Measurements from ENCODE around the gene NPC1. TPM values are rescaled to one million over a fixed set of nuclear protein-coding genes. Genes with fewer than 3 reads are reported as not detected.
"Not testable (repeated sequence)": the region's sequence is repeated elsewhere in the genome, so short reads cannot be mapped to it uniquely, and the experiment has no call there.

The NPC1 gene
- total RNA-seq, 2 donors from 2014 or later: 39.6 to 49.3 TPM

- Mint-ChIP-seq H3K27ac (peak overlapping the region; percentile 95), H3K9me3 (no peaks in the 10 kb centered on the region), H3K27me3 (no peaks in the 10 kb centered on the region), H3K36me3 (ENCODE audit: low read depth) (peaks cover 64% of the 10 kb centered on the region), H3K4me3 (peak overlapping the region; percentile 76), H3K4me1 (peaks cover 28% of the 10 kb centered on the region)
- ATAC-seq (replicated peaks): peak; percentile 92
These were observed 12.5 kb downstream of the NPC1 start for GRCh38 chr18:23573626-23574431.

- H3K4me1 Mint-ChIP-seq: peaks cover 23% of the 10 kb centered on the region
- H3K27me3 Mint-ChIP-seq: no peaks in the 10 kb centered on the region
- H3K27ac Mint-ChIP-seq: peak overlapping the region; percentile 95
- H3K4me3 Mint-ChIP-seq: peak overlapping the region; percentile 76
- no peak for ATAC-seq (replicated peaks)
- H3K36me3 Mint-ChIP-seq (ENCODE audit: low read depth): peaks cover 72% of the 10 kb centered on the region
- no peaks in the 10 kb centered on the region for H3K9me3 Mint-ChIP-seq
These were observed 13.3 kb downstream of the NPC1 start for GRCh38 chr18:23573020-23573419.

GRCh38 chr18:23572570-23572969 lies 13.7 kb downstream of the NPC1 start:
- no peaks in the 10 kb centered on the region for H3K9me3 Mint-ChIP-seq
- H3K27ac Mint-ChIP-seq: peak overlapping the region; percentile 72
- no peak for ATAC-seq (replicated peaks)
- peaks cover 77% of the 10 kb centered on the region for H3K36me3 Mint-ChIP-seq (ENCODE audit: low read depth)
- H3K4me3 Mint-ChIP-seq: no peak overlapping the region
- H3K27me3 Mint-ChIP-seq: no peaks in the 10 kb centered on the region
- peaks cover 23% of the 10 kb centered on the region for H3K4me1 Mint-ChIP-seq

GRCh38 chr18:23572012-23572411 lies 14.3 kb downstream of the NPC1 start:
- peaks cover 82% of the 10 kb centered on the region for H3K36me3 Mint-ChIP-seq (ENCODE audit: low read depth)
- H3K27ac Mint-ChIP-seq: peak overlapping the region; percentile 72
- H3K4me1 Mint-ChIP-seq: peaks cover 23% of the 10 kb centered on the region
- H3K9me3 Mint-ChIP-seq: no peaks in the 10 kb centered on the region
- H3K4me3 Mint-ChIP-seq: no peak overlapping the region
- no peak for ATAC-seq (replicated peaks)
- no peaks in the 10 kb centered on the region for H3K27me3 Mint-ChIP-seq

GRCh38 chr18:23570912-23571504 lies 15.3 kb downstream of the NPC1 start:
- no peak for ATAC-seq (replicated peaks)

GRCh38 chr18:23569299-23570063 lies 16.8 kb downstream of the NPC1 start:
- Mint-ChIP-seq H3K4me3 (no peak overlapping the region), H3K36me3 (ENCODE audit: low read depth) (peaks cover 91% of the 10 kb centered on the region), H3K27ac (no peak overlapping the region), H3K27me3 (no peaks in the 10 kb centered on the region), H3K4me1 (peaks cover 15% of the 10 kb centered on the region), H3K9me3 (no peaks in the 10 kb centered on the region)
- ATAC-seq (replicated peaks): no peak

More at GRCh38 chr18:23570912-23571504, 15.3 kb downstream of the NPC1 start:
- Mint-ChIP-seq H3K27me3 (no peaks in the 10 kb centered on the region), H3K36me3 (ENCODE audit: low read depth) (peaks cover 84% of the 10 kb centered on the region), H3K4me1 (peaks cover 23% of the 10 kb centered on the region), H3K4me3 (no peak overlapping the region), H3K27ac (no peak overlapping the region), H3K9me3 (no peaks in the 10 kb centered on the region)

GRCh38 chr18:23568281-23569138 lies 17.8 kb downstream of the NPC1 start:
- no peak for ATAC-seq (replicated peaks)
- Mint-ChIP-seq H3K36me3 (ENCODE audit: low read depth) (peaks cover 90% of the 10 kb centered on the region), H3K27me3 (no peaks in the 10 kb centered on the region), H3K4me1 (peaks cover 10% of the 10 kb centered on the region), H3K9me3 (no peaks in the 10 kb centered on the region), H3K4me3 (no peak overlapping the region), H3K27ac (no peak overlapping the region)

GRCh38 chr18:23567671-23568070 lies 18.6 kb downstream of the NPC1 start:
- Mint-ChIP-seq H3K9me3 (no peaks in the 10 kb centered on the region), H3K27me3 (no peaks in the 10 kb centered on the region), H3K4me3 (no peak overlapping the region), H3K27ac (no peak overlapping the region), H3K4me1 (peaks cover 11% of the 10 kb centered on the region), H3K36me3 (ENCODE audit: low read depth) (peaks cover 95% of the 10 kb centered on the region)
- no peak for ATAC-seq (replicated peaks)

GRCh38 chr18:23565916-23566547 lies 20.3 kb downstream of the NPC1 start:
- H3K9me3 Mint-ChIP-seq: no peaks in the 10 kb centered on the region
- H3K4me1 Mint-ChIP-seq: peaks cover 5% of the 10 kb centered on the region
- ATAC-seq (replicated peaks): no peak
- peaks cover 98% of the 10 kb centered on the region for H3K36me3 Mint-ChIP-seq (ENCODE audit: low read depth)
- H3K4me3 Mint-ChIP-seq: no peak overlapping the region
- no peaks in the 10 kb centered on the region for H3K27me3 Mint-ChIP-seq
- H3K27ac Mint-ChIP-seq: no peak overlapping the region

- ATAC-seq (replicated peaks): peak; percentile 98
- H3K4me3 Mint-ChIP-seq: no peak overlapping the region
- peak overlapping the region; percentile 48 for H3K27ac Mint-ChIP-seq
- peaks cover 5% of the 10 kb centered on the region for H3K4me1 Mint-ChIP-seq
- H3K27me3 Mint-ChIP-seq: no peaks in the 10 kb centered on the region
- H3K36me3 Mint-ChIP-seq (ENCODE audit: low read depth): peaks cover 97% of the 10 kb centered on the region
- no peaks in the 10 kb centered on the region for H3K9me3 Mint-ChIP-seq
These were observed 22.8 kb downstream of the NPC1 start for GRCh38 chr18:23563377-23564043.

- no peak for ATAC-seq (replicated peaks)
- Mint-ChIP-seq H3K9me3 (no peaks in the 10 kb centered on the region), H3K4me1 (peaks cover 5% of the 10 kb centered on the region), H3K27ac (no peak overlapping the region), H3K27me3 (no peaks in the 10 kb centered on the region), H3K36me3 (ENCODE audit: low read depth) (peaks cover 97% of the 10 kb centered on the region), H3K4me3 (no peak overlapping the region)
These were observed 26.1 kb downstream of the NPC1 start for GRCh38 chr18:23560186-23560585.

- not testable (repeated sequence) for H3K4me3 Mint-ChIP-seq; H3K27me3 Mint-ChIP-seq; H3K9me3 Mint-ChIP-seq; ATAC-seq (replicated peaks); H3K4me1 Mint-ChIP-seq
- Mint-ChIP-seq H3K36me3 (ENCODE audit: low read depth) (peaks cover 99% of the 10 kb centered on the region), H3K27ac (peak overlapping the region; percentile 16)
These were observed 28.8 kb downstream of the NPC1 start for GRCh38 chr18:23557511-23557910.

- H3K36me3 Mint-ChIP-seq (ENCODE audit: low read depth): peaks cover 99% of the 10 kb centered on the region
- H3K4me1 Mint-ChIP-seq: peaks cover 5% of the 10 kb centered on the region
- H3K9me3 Mint-ChIP-seq: no peaks in the 10 kb centered on the region
- H3K27ac Mint-ChIP-seq: peak overlapping the region; percentile 36
- H3K27me3 Mint-ChIP-seq: no peaks in the 10 kb centered on the region
- no peak overlapping the region for H3K4me3 Mint-ChIP-seq
- ATAC-seq (replicated peaks): no peak
These were observed 30.0 kb downstream of the NPC1 start for GRCh38 chr18:23556145-23556780.
